Measurements from ENCODE around the gene RBM6. TPM values are rescaled to one million over a fixed set of nuclear protein-coding genes. Genes with fewer than 3 reads are reported as not detected.

Gene RBM6
- total and polyA plus RNA-seq, 4 donors: 47.0 to 271 (median 128) TPM

GRCh38 chr3:50120364-50121071 is 180.6 kb downstream of the RBM6 start:
- no peak for ATAC-seq (ENCODE audit: low FRiP score)
- peaks cover 3 to 19% of the 10 kb centered on the region in 2 donors for H3K36me3 ChIP-seq (ENCODE audit: control insufficient read depth in 1 of 2, insufficient read depth in 2 of 2, low read length in 1 of 2)

GRCh38 chr3:50121072-50122032 is 181.4 kb downstream of the RBM6 start:
- peak; percentile 85 to 94 for DNase-seq
- no peaks in the 10 kb centered on the region for H3K27me3 ChIP-seq (ENCODE audit: control insufficient read depth in 1 of 2, insufficient read depth in 2 of 2, low read length in 1 of 2)
- peak; percentile 87 for ATAC-seq (ENCODE audit: low FRiP score)
- no peak overlapping the region for H3K27ac ChIP-seq (ENCODE audit: low read depth in 1 of 2, low read length in 2 of 2)
- 23% methylated on average over 13 of the region's 13 CpGs for WGBS, 2 donors
- no peaks in the 10 kb centered on the region for H3K9me3 ChIP-seq (ENCODE audit: control insufficient read depth, low read length)
- H3K36me3 ChIP-seq (ENCODE audit: control insufficient read depth in 1 of 2, insufficient read depth in 2 of 2, low read length in 1 of 2): peaks cover 3 to 14% of the 10 kb centered on the region in 2 donors
- intact Hi-C loops (cut with DNase I): loop anchor here (1.0 to 10.0 kb wide), 3 partner anchors 67 to 153 kb away; partner anchors contain the start of gene LSMEM2 (in 1 of the 2)
- H3K4me1 ChIP-seq (ENCODE audit: control insufficient read depth in 1 of 2, insufficient read depth in 2 of 2, low read length in 2 of 2): no peaks in the 10 kb centered on the region
- H3K4me3 ChIP-seq (ENCODE audit: low read length in 2 of 2): no peak overlapping the region

More at GRCh38 chr3:50120364-50121071, 180.6 kb downstream of the RBM6 start:
- DNase-seq: no peak
- no peaks in the 10 kb centered on the region for H3K9me3 ChIP-seq (ENCODE audit: control insufficient read depth, low read length)
- WGBS, 2 donors: 64 to 66% methylated on average over 10 of the region's 10 CpGs
- H3K27me3 ChIP-seq (ENCODE audit: control insufficient read depth in 1 of 2, insufficient read depth in 2 of 2, low read length in 1 of 2): no peaks in the 10 kb centered on the region
- H3K4me1 ChIP-seq (ENCODE audit: control insufficient read depth in 1 of 2, insufficient read depth in 2 of 2, low read length in 2 of 2): no peaks in the 10 kb centered on the region
- intact Hi-C loops (cut with DNase I): loop anchor here (1.0 to 10.0 kb wide), 3 partner anchors 68 to 154 kb away; partner anchors contain the start of gene LSMEM2 (in 1 of the 2)
- H3K4me3 ChIP-seq (ENCODE audit: low read length in 2 of 2): no peak overlapping the region
- H3K27ac ChIP-seq (ENCODE audit: low read depth in 1 of 2, low read length in 2 of 2): no peak overlapping the region

DNA sequence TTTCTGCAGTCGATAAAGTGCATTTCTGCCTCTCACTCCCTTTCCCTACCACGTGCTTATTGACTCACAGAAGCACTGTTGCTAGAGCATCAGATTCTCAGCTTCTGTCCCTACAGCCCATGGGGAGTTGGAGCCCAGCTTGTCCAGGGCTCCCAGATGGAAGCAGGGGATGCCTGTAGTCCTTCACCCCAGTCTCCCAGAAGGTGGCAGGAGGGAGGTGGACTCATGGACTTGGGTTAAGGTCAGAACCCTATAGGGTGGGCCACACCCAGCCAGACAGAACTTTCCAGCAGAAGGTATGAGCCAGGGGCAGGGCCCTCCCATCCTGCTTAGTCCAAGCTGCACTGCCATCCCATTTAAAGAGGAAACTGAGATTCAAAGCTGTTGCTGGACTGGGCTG is 182.1 kb downstream of the RBM6 start:
- Histone ChIP-seq H3K9me3 (ENCODE audit: control insufficient read depth, low read length) (no peaks in the 10 kb centered on the region), H3K4me3 (ENCODE audit: low read length in 2 of 2) (no peak overlapping the region), H3K4me1 (ENCODE audit: control insufficient read depth in 1 of 2, insufficient read depth in 2 of 2, low read length in 2 of 2) (no peaks in the 10 kb centered on the region), H3K27me3 (ENCODE audit: control insufficient read depth in 1 of 2, insufficient read depth in 2 of 2, low read length in 1 of 2) (no peaks in the 10 kb centered on the region), H3K27ac (ENCODE audit: low read depth in 1 of 2, low read length in 2 of 2) (no peak overlapping the region), H3K36me3 (ENCODE audit: control insufficient read depth in 1 of 2, insufficient read depth in 2 of 2, low read length in 1 of 2) (peaks cover 3 to 12% of the 10 kb centered on the region in 2 donors)
- no peak for ATAC-seq (ENCODE audit: low FRiP score)
- intact Hi-C loops (cut with DNase I): loop anchor here in 1 of 2 donors (10.0 kb wide), 1 partner anchor 153 kb away; the partner anchor contains the start of gene LSMEM2
- DNase-seq: no peak
- 56 to 60% methylated on average over 2 of the region's 2 CpGs for WGBS, 2 donors

- intact Hi-C loops (cut with DNase I): loop anchor here (1.0 to 10.0 kb wide), 2 partner anchors 68 to 152 kb away; partner anchors contain the start of genes GNAT1 (in 1 of the 2) and LSMEM2 (in 1 of the 2)
- H3K4me3 ChIP-seq (ENCODE audit: low read length in 2 of 2): no peak overlapping the region
- no peaks in the 10 kb centered on the region for H3K4me1 ChIP-seq (ENCODE audit: control insufficient read depth in 1 of 2, insufficient read depth in 2 of 2, low read length in 2 of 2)
- no peaks in the 10 kb centered on the region for H3K27me3 ChIP-seq (ENCODE audit: control insufficient read depth in 1 of 2, insufficient read depth in 2 of 2, low read length in 1 of 2)
- ATAC-seq (ENCODE audit: low FRiP score) (no peak), DNase-seq (peak in 1 of 2 donors; percentile 70)
- H3K27ac ChIP-seq (ENCODE audit: low read depth in 1 of 2, low read length in 2 of 2): no peak overlapping the region
- H3K36me3 ChIP-seq (ENCODE audit: control insufficient read depth in 1 of 2, insufficient read depth in 2 of 2, low read length in 1 of 2): peaks cover 3 to 8% of the 10 kb centered on the region in 2 donors
- no peaks in the 10 kb centered on the region for H3K9me3 ChIP-seq (ENCODE audit: control insufficient read depth, low read length)
- 60 to 70% methylated on average over 14 of the region's 14 CpGs for WGBS, 2 donors
These were observed 182.9 kb downstream of the RBM6 start for GRCh38 chr3:50122661-50123391.

- ATAC-seq (ENCODE audit: low FRiP score): no peak
- 70 to 71% methylated on average over 4 of the region's 4 CpGs for WGBS, 2 donors
- H3K4me1 ChIP-seq (ENCODE audit: control insufficient read depth in 1 of 2, insufficient read depth in 2 of 2, low read length in 2 of 2): no peaks in the 10 kb centered on the region
These were observed 183.6 kb downstream of the RBM6 start for GRCh38 chr3:50123394-50124051.

DNA sequence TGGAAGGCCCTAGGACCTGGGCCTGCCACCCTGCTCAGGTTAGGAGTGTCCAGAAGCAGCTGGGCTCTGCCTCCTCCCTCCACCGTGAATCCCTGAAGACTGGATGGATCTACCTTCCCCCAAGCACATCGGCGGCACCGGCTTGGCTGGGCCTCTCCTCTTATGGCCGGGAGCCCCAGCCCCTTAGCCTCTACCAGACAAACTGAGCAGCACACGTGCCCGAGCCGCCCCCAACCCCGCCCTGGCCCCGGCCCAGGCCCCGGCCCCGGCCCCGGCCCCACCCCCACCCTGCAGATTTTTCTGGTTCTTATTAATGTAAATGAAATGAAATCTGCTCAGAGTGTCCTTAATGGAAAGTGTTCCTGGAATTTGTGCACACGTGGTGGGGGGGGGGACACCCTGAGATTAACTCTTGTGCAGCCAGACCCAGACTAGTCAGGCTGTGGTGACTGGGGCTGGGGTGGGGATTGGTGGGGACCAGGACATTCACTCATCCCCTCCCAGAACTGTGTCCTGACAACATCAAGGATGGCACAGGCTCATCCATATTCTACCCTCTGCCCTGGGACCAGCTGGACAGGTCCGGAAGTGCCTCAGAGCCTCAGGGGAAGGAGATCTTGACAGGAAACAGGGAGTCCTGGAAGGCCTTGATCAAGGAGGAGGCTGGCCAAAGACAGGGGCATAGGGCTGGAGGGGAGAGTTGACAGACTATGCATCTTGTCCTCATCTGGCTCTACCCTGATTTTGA is 184.3 kb downstream of the RBM6 start:
- WGBS, 2 donors: 12% methylated on average over 15 of the region's 15 CpGs

More at GRCh38 chr3:50123394-50124051, 183.6 kb downstream of the RBM6 start:
- intact Hi-C loops (cut with DNase I): loop anchor here (1.0 to 10.0 kb wide), 2 partner anchors 68 to 151 kb away; partner anchors contain the start of genes GNAT1 (in 1 of the 2) and LSMEM2 (in 1 of the 2)
- H3K27ac ChIP-seq (ENCODE audit: low read depth in 1 of 2, low read length in 2 of 2): no peak overlapping the region
- H3K9me3 ChIP-seq (ENCODE audit: control insufficient read depth, low read length): no peaks in the 10 kb centered on the region
- DNase-seq: peak in 1 of 2 donors; percentile 20
- no peak overlapping the region for H3K4me3 ChIP-seq (ENCODE audit: low read length in 2 of 2)
- peaks cover 0 to 1% of the 10 kb centered on the region in 2 donors for H3K36me3 ChIP-seq (ENCODE audit: control insufficient read depth in 1 of 2, insufficient read depth in 2 of 2, low read length in 1 of 2)
- H3K27me3 ChIP-seq (ENCODE audit: control insufficient read depth in 1 of 2, insufficient read depth in 2 of 2, low read length in 1 of 2): no peaks in the 10 kb centered on the region

GRCh38 chr3:50124800-50125178 is 184.8 kb downstream of the RBM6 start:
- intact Hi-C loops (cut with DNase I): loop anchor here in 1 of 2 donors (10.0 kb wide), 1 partner anchor 150 kb away; the partner anchor contains the start of gene LSMEM2
- DNase-seq: peak in 1 of 2 donors; percentile 79
- no peaks in the 10 kb centered on the region for H3K36me3 ChIP-seq (ENCODE audit: control insufficient read depth in 1 of 2, insufficient read depth in 2 of 2, low read length in 1 of 2)
- no peaks in the 10 kb centered on the region for H3K27me3 ChIP-seq (ENCODE audit: control insufficient read depth in 1 of 2, insufficient read depth in 2 of 2, low read length in 1 of 2)
- H3K27ac ChIP-seq (ENCODE audit: low read depth in 1 of 2, low read length in 2 of 2): no peak overlapping the region
- H3K4me1 ChIP-seq (ENCODE audit: control insufficient read depth in 1 of 2, insufficient read depth in 2 of 2, low read length in 2 of 2): no peaks in the 10 kb centered on the region
- no peak for ATAC-seq (ENCODE audit: low FRiP score)
- H3K9me3 ChIP-seq (ENCODE audit: control insufficient read depth, low read length): no peaks in the 10 kb centered on the region
- no peak overlapping the region for H3K4me3 ChIP-seq (ENCODE audit: low read length in 2 of 2)
- WGBS, 2 donors: 10 to 11% methylated on average over 12 of the region's 12 CpGs

More for the DNA sequence above, 184.3 kb downstream of the RBM6 start:
- no peaks in the 10 kb centered on the region for H3K36me3 ChIP-seq (ENCODE audit: control insufficient read depth in 1 of 2, insufficient read depth in 2 of 2, low read length in 1 of 2)
- ATAC-seq (ENCODE audit: low FRiP score) (no peak), DNase-seq (peak in 1 of 2 donors; percentile 69)
- no peak overlapping the region for H3K27ac ChIP-seq (ENCODE audit: low read depth in 1 of 2, low read length in 2 of 2)
- H3K27me3 ChIP-seq (ENCODE audit: control insufficient read depth in 1 of 2, insufficient read depth in 2 of 2, low read length in 1 of 2): no peaks in the 10 kb centered on the region
- no peaks in the 10 kb centered on the region for H3K9me3 ChIP-seq (ENCODE audit: control insufficient read depth, low read length)
- H3K4me1 ChIP-seq (ENCODE audit: control insufficient read depth in 1 of 2, insufficient read depth in 2 of 2, low read length in 2 of 2): no peaks in the 10 kb centered on the region
- intact Hi-C loops (cut with DNase I): loop anchor here in 1 of 2 donors (10.0 kb wide), 1 partner anchor 151 kb away; the partner anchor contains the start of gene LSMEM2
- H3K4me3 ChIP-seq (ENCODE audit: low read length in 2 of 2): no peak overlapping the region

All from aorta (tissue), 5 donors.